HCT116 (cell line): ENCODE data around the gene FAM193B. TPM values are rescaled to one million over a fixed set of nuclear protein-coding genes. Genes with fewer than 3 reads are reported as not detected.

Experiments
- ATAC-seq: fragments of 200-7000 bp; cut with Tn5 transposase; 2 replicates; pipeline ENCODE4 v1.9.1; 2020; ENCODE audit warnings: mild to moderate bottlenecking, moderate library complexity
- BruUV-seq: library from RNA; stranded (reverse); fragments of 400-500 nt; replicated peaks from 2 replicates; lab custom pipeline; 2021; lab: Mats Ljungman, UMichigan
- CTCF ChIA-PET: fragments of 300-600 bp; sonication (Branson Sonifier 250); formaldehyde crosslinking; loops from one replicate; lab custom pipeline; 2021; ENCODE audit warnings: antibody characterized with exemption; lab: Charles Lee
- POLR2A ChIA-PET: fragments of 300-600, 350-600 bp; sonication (Branson Sonifier 250); formaldehyde crosslinking; loops from one replicate; lab custom pipeline; 2021; ENCODE audit warnings: antibody characterized with exemption; lab: Charles Lee
- RAD21 ChIA-PET, 2 experiments: fragments of 300-600 bp; sonication (Branson Sonifier 250); formaldehyde crosslinking; loops; one replicate each; lab custom pipeline; 2023; ENCODE audit warnings: low total read pairs in 2 of 2; ENCODE audit not compliant: uncharacterized antibody in 2 of 2, unreplicated experiment in 2 of 2, low non-redundant PET in 1 of 2; lab: Charles Lee
- DNase-seq: peaks from one replicate; pipeline ENCODE4 v3.0.0-alpha.2; 2010; ENCODE audit warnings: low read depth, low spot score
- H2AFZ ChIP-seq: fragments of 200-600 bp; shearing (Covaris generic), sonication (generic); 2 replicates; pipeline ENCODE4 v1.6.1; 2017; ENCODE audit warnings: low read depth, mixed run types, mixed read lengths, antibody characterized with exemption, low read length; ENCODE audit not compliant: poor library complexity, severe bottlenecking
- H3K27ac ChIP-seq: 2 replicates; pipeline ENCODE4 v1.5.1; 2012; ENCODE audit warnings: low read depth, low read length
- H3K27me3 ChIP-seq: fragments of 200-600 bp; sonication (generic); 2 replicates; pipeline ENCODE4 v1.6.1; 2016; ENCODE audit warnings: mixed run types, low read length, mixed read lengths; ENCODE audit not compliant: insufficient read depth
- H3K36me3 ChIP-seq, 2 experiments: fragments of 200-500 bp in 1 of 2; fragments of 200-600 bp in 1 of 2; sonication (Bioruptor generic) in 1 of 2; sonication (generic) in 1 of 2; 2 replicates each; pipeline versions ENCODE4 v1.5.1 to v1.6.1; 2014 to 2016; ENCODE audit warnings: low read length in 2 of 2, inconsistent platforms in 1 of 2, mixed read lengths in 1 of 2, mixed run types in 1 of 2; ENCODE audit not compliant: insufficient read depth in 2 of 2, control insufficient read depth in 1 of 2
- H3K4me1 ChIP-seq, 2 experiments: fragments of 200-600 bp in 1 of 2; sonication (generic) in 1 of 2; 2 replicates each; pipeline versions ENCODE4 v1.5.1 to v1.6.1; 2012 to 2017; ENCODE audit warnings: low read length in 2 of 2, inconsistent platforms in 1 of 2, mild to moderate bottlenecking in 1 of 2, mixed read lengths in 1 of 2, mixed run types in 1 of 2, moderate library complexity in 1 of 2; ENCODE audit not compliant: insufficient read depth in 2 of 2, control insufficient read depth in 1 of 2
- H3K4me2 ChIP-seq: fragments of 200-600 bp; sonication (generic); 2 replicates; pipeline ENCODE4 v1.6.1; 2017; ENCODE audit warnings: mixed run types, low read length, mixed read lengths
- H3K4me3 ChIP-seq, 2 experiments: fragments of 200-600 bp in 1 of 2; sonication (generic) in 1 of 2; replicated peaks in 1 of 2; 2 replicates each; pipeline ENCODE4 v1.5.1; 2011 to 2016; ENCODE audit warnings: low read length in 2 of 2, control low read depth in 1 of 2, low read depth in 1 of 2, mild to moderate bottlenecking in 1 of 2, mixed read lengths in 1 of 2, mixed run types in 1 of 2
- H3K79me2 ChIP-seq: fragments of 200-600 bp; sonication (generic); 2 replicates; pipeline ENCODE4 v1.6.1; 2017; ENCODE audit warnings: mild to moderate bottlenecking, mixed run types, low read length, moderate library complexity, mixed read lengths; ENCODE audit not compliant: insufficient read depth
- H3K9ac ChIP-seq: fragments of 200-600 bp; sonication (generic); 2 replicates; pipeline ENCODE4 v1.6.1; 2016; ENCODE audit warnings: low read length, mixed read lengths
- H3K9me2 ChIP-seq: fragments of 200-600 bp; sonication (generic), shearing (Covaris generic); 2 replicates; pipeline ENCODE4 v1.6.1; 2017; ENCODE audit warnings: mixed run types, mild to moderate bottlenecking, moderate library complexity; ENCODE audit not compliant: insufficient read depth
- H3K9me3 ChIP-seq, 2 experiments: fragments of 200-500 bp in 1 of 2; fragments of 200-600 bp in 1 of 2; sonication (Bioruptor generic) in 1 of 2; sonication (generic) in 1 of 2; 2 replicates each; pipeline ENCODE4 v1.6.1; 2014 to 2017; ENCODE audit warnings: low read length in 2 of 2, mixed read lengths in 2 of 2, inconsistent platforms in 1 of 2, low read depth in 1 of 2, mild to moderate bottlenecking in 1 of 2, mixed run types in 1 of 2, moderate library complexity in 1 of 2; ENCODE audit not compliant: control insufficient read depth in 1 of 2, insufficient read depth in 1 of 2
- H4K20me1 ChIP-seq: fragments of 200-600 bp; sonication (generic), shearing (Covaris generic); 2 replicates; pipeline ENCODE4 v1.6.1; 2017; ENCODE audit warnings: mixed run types, mild to moderate bottlenecking, moderate library complexity; ENCODE audit not compliant: insufficient read depth
- CEBPB ChIP-seq: IDR thresholded peaks from 2 replicates; pipeline ENCODE4 v1.6.1; 2012; ENCODE audit warnings: low read depth
- ELF1 ChIP-seq: IDR thresholded peaks from 2 replicates; pipeline ENCODE4 v1.6.1; 2012; ENCODE audit warnings: low read depth, borderline replicate concordance
- POLR2AphosphoS5 ChIP-seq: IDR thresholded peaks from 2 replicates; pipeline ENCODE4 v1.6.1; 2011; ENCODE audit warnings: mild to moderate bottlenecking, low read depth, low read length, moderate library complexity
- ZFX ChIP-seq: fragments of 450-650 bp; IDR thresholded peaks from 2 replicates; pipeline ENCODE4 v1.6.1; 2017
- ZNF274 ChIP-seq: fragments of 200-500 bp; sonication (Bioruptor generic); IDR thresholded peaks from 2 replicates; pipeline ENCODE4 v1.6.1; 2014; ENCODE audit warnings: mild to moderate bottlenecking, low read depth, low read length, inconsistent platforms
- intact Hi-C: fragments of 100-400 bp; cut with micrococcal nuclease; formaldehyde crosslinking; loops from 2 replicates; pipeline ENCODE4 v1.10.0; 2022
- total RNA-seq: library from RNA; stranded (reverse); gene quantifications from one replicate; pipeline ENCODE4 v1.2.1, GENCODE V29; 2021; ENCODE audit not compliant: unreplicated experiment
- TF ChIP-seq, protein P1 (sequence below): IDR thresholded peaks from 2 replicates; pipeline ENCODE4 v1.6.1; 2012; ENCODE audit warnings: low read depth
- TF ChIP-seq, protein P2 (sequence below): IDR thresholded peaks from 2 replicates; pipeline ENCODE4 v1.6.1; 2012

Gene FAM193B
- total RNA-seq, 1 experiment from 2014 or later: 54.0 TPM

DNA sequence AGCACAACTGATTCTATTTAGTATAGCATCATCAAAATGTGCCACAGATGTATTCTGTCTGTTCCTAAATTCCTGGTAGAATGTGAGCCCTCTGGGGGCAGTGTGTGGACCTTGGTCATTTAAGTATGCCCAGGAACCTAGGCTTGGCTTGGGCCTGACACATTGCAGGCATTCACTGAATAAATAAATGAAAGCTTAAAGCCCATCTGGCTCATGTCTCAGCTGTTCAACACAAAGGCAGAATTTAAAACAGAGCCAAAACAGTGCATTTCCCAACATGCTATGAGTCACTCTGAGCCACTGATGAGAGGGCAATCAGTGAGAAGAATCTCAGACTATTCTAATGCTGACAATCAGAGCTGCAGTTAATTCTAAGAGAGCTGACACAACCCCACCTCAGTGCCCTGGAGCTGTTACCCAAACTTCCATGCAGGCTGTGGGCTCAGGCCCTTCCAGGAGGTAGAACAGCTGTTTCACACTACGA lies 8.1 kb downstream of the FAM193B start:
- BruUV-seq: no TSS peak
- 0 out of 2 replicates have a peak overlapping the region, but pooled peaks have one; percentile 4 for H3K27ac ChIP-seq
- no peak overlapping the region for H3K4me2 ChIP-seq
- CTCF ChIA-PET: no interaction called here
- TF ChIP-seq, protein P1, sequence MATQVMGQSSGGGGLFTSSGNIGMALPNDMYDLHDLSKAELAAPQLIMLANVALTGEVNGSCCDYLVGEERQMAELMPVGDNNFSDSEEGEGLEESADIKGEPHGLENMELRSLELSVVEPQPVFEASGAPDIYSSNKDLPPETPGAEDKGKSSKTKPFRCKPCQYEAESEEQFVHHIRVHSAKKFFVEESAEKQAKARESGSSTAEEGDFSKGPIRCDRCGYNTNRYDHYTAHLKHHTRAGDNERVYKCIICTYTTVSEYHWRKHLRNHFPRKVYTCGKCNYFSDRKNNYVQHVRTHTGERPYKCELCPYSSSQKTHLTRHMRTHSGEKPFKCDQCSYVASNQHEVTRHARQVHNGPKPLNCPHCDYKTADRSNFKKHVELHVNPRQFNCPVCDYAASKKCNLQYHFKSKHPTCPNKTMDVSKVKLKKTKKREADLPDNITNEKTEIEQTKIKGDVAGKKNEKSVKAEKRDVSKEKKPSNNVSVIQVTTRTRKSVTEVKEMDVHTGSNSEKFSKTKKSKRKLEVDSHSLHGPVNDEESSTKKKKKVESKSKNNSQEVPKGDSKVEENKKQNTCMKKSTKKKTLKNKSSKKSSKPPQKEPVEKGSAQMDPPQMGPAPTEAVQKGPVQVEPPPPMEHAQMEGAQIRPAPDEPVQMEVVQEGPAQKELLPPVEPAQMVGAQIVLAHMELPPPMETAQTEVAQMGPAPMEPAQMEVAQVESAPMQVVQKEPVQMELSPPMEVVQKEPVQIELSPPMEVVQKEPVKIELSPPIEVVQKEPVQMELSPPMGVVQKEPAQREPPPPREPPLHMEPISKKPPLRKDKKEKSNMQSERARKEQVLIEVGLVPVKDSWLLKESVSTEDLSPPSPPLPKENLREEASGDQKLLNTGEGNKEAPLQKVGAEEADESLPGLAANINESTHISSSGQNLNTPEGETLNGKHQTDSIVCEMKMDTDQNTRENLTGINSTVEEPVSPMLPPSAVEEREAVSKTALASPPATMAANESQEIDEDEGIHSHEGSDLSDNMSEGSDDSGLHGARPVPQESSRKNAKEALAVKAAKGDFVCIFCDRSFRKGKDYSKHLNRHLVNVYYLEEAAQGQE: no peak
- no peak for TF ChIP-seq POLR2AphosphoS5
- peak; percentile 44; the same call in 1 of the 2 replicates for TF ChIP-seq CEBPB
- TF ChIP-seq, protein P2, sequence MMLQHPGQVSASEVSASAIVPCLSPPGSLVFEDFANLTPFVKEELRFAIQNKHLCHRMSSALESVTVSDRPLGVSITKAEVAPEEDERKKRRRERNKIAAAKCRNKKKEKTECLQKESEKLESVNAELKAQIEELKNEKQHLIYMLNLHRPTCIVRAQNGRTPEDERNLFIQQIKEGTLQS: no peak
- TF ChIP-seq ELF1: no peak
- no peak for TF ChIP-seq ZNF274
- TF ChIP-seq ZFX: no peak
- no peaks in the 10 kb centered on the region for H3K27me3 ChIP-seq
- H3K79me2 ChIP-seq: peaks cover 71% of the 10 kb centered on the region
- H2AFZ ChIP-seq: no peak overlapping the region
- H3K9me3 ChIP-seq: no peaks in the 10 kb centered on the region
- POLR2A ChIA-PET: interaction anchor here (1.2 kb wide), 1 partner anchor 10 kb away, joined by 3 read pairs; no protein-coding TSS in a partner anchor
- peak; percentile 49; the same call in 1 of the 2 replicates for ATAC-seq
- H3K9ac ChIP-seq: no peak overlapping the region
- H3K36me3 ChIP-seq: no peaks in the 10 kb centered on the region; a peak in 1 of 4 replicates
- RAD21 ChIA-PET: no interaction called here
- H3K9me2 ChIP-seq: no peaks in the 10 kb centered on the region
- H3K4me3 ChIP-seq: no peak overlapping the region
- 0 out of 4 replicates have a peak, but pooled peaks cover 0 to 6% of the 10 kb centered on the region in 2 experiments for H3K4me1 ChIP-seq
- intact Hi-C loops: no loop called here
- DNase-seq: no peak
- peaks cover 4% of the 10 kb centered on the region; the same call in 1 of the 2 replicates for H4K20me1 ChIP-seq
